Neural cell (in vitro differentiated cells): ENCODE data around the gene INAVA.

ENCODE experiments used
- CTCF ChIP-seq: fragments of 450-650 bp; IDR thresholded peaks from 2 replicates; pipeline ENCODE4 v1.5.1; 2014; ENCODE audit warnings: antibody characterized with exemption, mild to moderate bottlenecking, moderate library complexity; ENCODE audit not compliant: poor library complexity, severe bottlenecking
- EP300 ChIP-seq: fragments of 450-650 bp; conservative IDR thresholded peaks from 2 replicates; pipeline ENCODE4 v1.6.1; 2014; ENCODE audit warnings: antibody characterized with exemption, mild to moderate bottlenecking, moderate library complexity; ENCODE audit not compliant: poor library complexity, severe bottlenecking
- EZH2 ChIP-seq: fragments of 200-600, 300-800 bp; shearing (Covaris generic), sonication (generic); IDR thresholded peaks from 2 replicates; pipeline ENCODE4 v1.6.1; 2014; ENCODE audit warnings: antibody characterized with exemption, low read length, borderline replicate concordance, mild to moderate bottlenecking; ENCODE audit not compliant: insufficient read depth, poor library complexity, severe bottlenecking
- MXI1 ChIP-seq: fragments of 450-650 bp; conservative IDR thresholded peaks from 2 replicates; pipeline ENCODE4 v1.6.1; 2014; ENCODE audit warnings: antibody characterized with exemption, mild to moderate bottlenecking; ENCODE audit not compliant: poor library complexity, severe bottlenecking

GRCh38 chr1:200929530-200930278, 35.0 kb downstream of the INAVA start:
- TF ChIP-seq MXI1 (no peak), EZH2 (no peak), CTCF (no peak), EP300 (no peak)
